NCI-H2196 treated with DMSO at 0.1 percent for 48 hours (cell line): ENCODE results near the gene KCTD20.
A peak's percentile ranks its signal among the peaks of the same experiment; 100 is the strongest.
"Not testable (repeated sequence)": the region's sequence is repeated elsewhere in the genome, so short reads cannot be mapped to it uniquely, and the experiment has no call there.

Experiments used
- DNase-seq: peaks from one replicate; lab custom pipeline; 2025; ENCODE audit not compliant: unreplicated experiment; lab: John Stamatoyannopoulos, UW

Gene KCTD20

DNA sequence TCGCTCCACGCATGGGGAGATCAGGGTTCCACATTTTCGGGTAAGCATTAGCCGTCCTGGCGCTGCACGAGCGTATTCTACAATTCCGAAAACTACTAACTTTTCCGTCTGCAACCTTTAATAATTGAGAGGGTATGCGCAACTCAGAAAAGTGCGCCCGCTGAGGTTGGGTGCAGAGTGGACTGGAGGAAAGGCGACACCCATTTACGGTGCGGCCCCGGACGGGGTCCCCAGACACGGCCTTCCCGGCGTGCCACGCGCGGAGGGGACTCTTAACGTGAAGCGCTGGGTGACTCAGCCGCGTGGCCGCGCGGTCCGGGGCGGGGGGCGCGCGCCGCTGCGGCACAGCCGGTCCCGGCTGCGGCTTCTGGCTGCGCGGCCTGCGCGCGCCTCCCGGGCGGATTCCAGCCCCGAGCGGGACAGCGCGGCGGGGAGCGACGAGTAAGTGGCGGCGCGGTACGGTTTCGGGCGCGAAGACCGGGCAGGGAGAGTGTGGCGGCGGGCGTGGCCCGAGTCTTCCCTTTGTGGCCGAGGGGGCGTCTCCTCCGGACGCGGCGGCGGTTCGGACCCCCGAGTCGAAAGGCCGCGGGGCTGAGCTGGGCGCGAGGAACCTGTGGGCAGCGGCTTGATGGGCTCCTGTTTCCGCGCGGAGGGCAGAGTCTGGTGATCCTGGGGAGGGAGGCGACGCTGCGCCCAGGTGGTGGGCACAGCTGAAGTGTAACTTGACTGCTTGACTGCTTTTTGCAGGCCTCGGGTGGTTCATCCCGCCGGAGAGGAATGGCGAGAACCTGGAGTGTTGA, at the start of gene KCTD20, which contains the start of gene PXT1:
KCTD20 (plus strand) TSS at position 330 of the 800 bp plus-strand sequence. CDS start 27,098 bp downstream, outside the sequence.
PXT1 (minus strand) TSS at position 184 of the 800 bp plus-strand sequence. CDS start 16,772 bp downstream, outside the sequence.
- DNase-seq: peak; percentile 64

DNA sequence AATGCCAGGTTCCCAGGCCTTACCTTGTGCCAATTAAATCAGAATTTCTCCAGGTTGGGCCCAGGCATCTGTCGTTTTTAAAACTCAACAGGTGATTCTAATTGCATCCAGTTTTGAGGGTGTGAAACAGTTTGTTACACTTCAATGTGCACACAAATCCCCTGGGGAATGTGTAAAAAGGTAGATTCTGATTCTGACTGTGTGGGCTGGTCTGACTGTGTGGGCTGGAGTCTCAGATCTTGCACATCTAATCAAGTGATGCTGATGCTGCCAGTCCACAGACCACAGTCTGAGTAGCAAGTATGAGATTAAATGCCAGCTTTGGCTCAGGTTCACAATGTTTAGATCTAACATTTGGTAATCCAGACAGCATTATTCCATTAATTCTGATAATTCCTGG, 42.8 kb upstream of the KCTD20 start:
- no peak for DNase-seq

DNA sequence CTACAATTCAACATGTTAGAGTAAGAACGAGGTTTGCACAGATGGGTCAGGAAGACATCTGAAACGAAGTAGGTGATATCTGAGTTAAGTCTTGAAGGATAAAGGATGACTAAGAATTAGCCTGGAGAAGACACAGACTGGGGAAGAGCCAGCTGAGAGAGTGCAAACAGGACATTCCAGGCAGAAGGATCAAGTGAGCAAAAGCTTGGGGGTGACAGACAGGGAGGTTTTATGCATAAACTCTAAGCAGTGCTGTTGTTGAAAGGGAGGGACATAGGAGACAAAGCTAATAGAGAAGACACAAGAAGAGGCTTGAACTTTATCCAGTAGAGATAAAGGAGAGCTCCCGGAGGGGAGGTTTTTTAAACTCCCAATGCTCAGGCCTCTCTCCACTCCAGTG, 40.3 kb upstream of the KCTD20 start:
- no peak for DNase-seq

DNA sequence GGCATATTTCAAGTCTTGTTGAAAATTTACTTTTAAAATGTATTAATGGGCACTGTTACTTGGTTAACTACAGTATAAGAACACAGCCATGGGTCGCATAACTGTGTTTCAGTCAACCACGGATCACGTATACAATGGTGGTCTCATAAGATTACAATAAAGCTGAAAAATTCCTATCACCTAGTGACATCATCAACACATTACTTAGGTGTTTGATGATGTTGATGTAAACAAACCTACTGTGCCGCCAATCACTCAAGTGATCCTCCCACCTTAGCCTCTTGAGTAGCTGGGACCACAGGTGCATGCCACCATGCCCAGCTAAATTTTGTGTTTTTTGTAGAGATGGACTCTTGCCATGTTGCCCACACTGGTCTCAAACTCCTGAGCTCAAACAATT, 38.6 kb upstream of the KCTD20 start:
- DNase-seq: no peak

- DNase-seq: not testable (repeated sequence)
These were observed 33.1 kb upstream of the KCTD20 start for GRCh38 chr6:36409718-36410117.

DNA sequence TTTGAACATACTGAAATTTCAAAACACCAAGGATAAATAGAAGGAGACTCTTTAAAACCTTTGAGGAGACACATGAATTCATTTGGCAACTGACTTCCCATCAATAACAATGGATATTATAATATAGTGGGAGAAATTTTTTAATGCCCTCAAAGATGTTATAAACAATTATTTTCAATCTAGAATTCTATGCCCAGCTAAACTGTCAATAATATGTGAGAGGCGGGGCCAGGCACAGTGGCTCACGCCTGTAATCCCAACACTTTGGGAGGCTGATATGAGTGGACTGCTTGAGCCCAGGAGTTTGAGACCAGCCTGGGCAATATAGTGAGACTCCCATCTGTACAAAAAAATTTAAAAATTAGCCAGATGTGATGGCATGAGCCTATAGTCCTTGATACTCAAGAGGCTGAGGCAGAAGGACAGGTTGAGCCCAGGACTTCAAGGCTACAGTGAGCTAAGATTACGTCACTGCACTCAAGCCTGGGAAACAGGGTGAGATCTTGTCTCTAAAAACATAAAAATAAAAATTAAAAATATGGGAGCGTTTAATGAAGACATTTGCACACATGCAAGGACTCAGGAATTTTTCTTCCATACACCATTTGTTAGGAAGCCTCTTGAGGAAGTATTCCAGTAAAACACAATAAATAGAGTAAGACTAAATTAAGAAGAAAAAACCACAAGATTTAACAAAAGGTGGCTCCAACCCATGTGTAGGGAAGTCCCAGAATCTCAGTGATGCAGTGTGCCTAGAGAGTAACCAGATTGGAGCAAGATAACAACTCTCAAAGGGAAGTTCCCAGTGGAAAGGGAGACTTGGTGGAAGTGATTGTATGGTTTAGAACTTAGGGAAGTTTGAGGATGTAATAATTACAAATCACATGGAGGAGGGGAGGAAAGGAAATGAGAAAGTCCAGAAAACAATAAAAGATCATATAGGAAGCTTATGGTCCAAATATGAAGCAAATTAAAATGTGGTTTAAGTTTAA, 29.0 kb upstream of the KCTD20 start:
- DNase-seq: no peak

DNA sequence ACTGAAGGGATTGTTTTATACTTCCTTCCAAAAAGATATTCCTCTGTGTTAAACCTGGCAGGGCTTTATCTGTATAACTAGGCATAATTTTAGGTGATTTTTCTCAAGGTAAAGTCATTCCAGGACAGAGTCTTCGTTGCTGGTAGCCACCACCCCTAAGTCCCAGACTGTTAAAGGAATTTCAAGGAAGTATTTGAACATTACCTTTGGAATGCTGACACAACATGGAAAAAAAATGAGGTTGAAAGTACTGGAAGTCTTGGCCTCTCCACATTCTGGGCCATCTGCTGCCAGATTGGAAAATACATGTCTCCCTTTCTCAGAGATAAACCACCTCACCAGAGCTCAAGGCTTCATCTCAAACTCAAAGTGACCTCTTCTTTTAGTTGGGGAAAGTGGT, 28.3 kb upstream of the KCTD20 start:
- no peak for DNase-seq

GRCh38 chr6:36418558-36418957, 24.2 kb upstream of the KCTD20 start:
- no peak for DNase-seq

GRCh38 chr6:36419310-36419709, 23.5 kb upstream of the KCTD20 start:
- DNase-seq: no peak

- DNase-seq: no peak
These were observed 20.1 kb upstream of the KCTD20 start for GRCh38 chr6:36422714-36423100.

- DNase-seq: peak; percentile 97
These were observed 19.5 kb upstream of the KCTD20 start for GRCh38 chr6:36423101-36423824.

GRCh38 chr6:36426622-36427021, 16.2 kb upstream of the KCTD20 start:
- no peak for DNase-seq

DNA sequence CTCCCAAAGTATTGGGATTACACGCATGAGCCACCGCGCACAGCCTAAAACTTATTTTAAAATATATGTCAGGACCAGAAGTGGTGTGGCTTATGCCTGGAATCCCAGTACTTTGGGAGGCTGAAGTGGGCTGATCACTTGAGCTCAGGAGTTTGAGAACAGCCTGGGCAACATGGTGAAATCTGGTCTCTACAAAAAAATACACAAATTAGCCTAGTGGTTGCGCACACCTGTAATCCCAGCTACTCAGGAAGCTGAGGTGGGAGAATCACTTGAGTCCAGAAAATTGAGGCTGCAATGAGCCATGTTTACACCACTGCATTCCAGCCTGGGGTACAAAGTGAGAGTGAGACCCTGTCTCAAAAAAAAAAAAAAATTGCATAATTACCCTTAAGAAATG, 13.9 kb upstream of the KCTD20 start:
- DNase-seq: no peak

- DNase-seq: no peak
These were observed 12.4 kb upstream of the KCTD20 start for GRCh38 chr6:36430351-36430750.

DNA sequence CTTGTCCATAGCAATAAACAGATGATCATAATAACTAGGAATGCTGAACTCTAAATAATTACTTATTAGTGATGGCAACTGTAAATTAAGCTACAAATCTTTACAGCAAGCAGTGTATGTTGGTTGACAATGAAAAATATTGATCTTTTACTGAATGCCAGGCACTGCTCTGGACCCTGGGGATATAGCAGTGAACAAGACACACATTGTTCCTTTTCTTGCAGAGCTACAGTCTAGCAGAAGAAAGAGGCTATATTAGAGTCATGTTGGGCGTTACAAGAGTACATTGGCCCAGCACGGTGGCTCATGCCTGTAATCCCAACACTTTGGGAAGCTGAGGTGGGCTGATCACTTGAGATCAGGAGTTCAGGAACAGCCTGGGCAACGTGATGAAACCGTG, 11.6 kb upstream of the KCTD20 start:
- no peak for DNase-seq

DNA sequence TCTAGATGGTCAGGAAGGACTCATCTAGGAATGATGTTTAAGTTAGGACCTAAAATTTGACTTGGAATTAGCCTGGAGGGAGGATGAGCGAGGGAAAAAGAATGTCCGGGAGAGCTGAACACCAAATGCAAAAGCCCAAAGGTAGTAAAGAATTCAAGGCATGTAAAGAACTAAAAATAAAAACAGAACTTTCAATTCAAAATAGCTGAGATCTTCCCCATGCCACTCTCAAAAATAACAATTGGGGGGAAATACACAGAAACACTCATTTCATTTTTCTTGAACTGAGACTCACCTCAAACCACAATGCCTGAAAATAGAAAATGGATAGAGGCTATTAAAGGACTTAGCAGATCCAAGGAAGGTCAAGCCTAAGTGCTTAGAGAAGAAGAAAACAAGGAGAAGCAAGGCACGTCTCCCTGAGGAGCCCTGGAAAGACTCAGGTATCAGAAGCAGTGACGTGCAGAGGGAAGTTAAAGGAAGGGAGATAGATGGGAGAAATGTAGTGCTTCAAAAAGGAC, 10.6 kb upstream of the KCTD20 start:
- DNase-seq: no peak

DNA sequence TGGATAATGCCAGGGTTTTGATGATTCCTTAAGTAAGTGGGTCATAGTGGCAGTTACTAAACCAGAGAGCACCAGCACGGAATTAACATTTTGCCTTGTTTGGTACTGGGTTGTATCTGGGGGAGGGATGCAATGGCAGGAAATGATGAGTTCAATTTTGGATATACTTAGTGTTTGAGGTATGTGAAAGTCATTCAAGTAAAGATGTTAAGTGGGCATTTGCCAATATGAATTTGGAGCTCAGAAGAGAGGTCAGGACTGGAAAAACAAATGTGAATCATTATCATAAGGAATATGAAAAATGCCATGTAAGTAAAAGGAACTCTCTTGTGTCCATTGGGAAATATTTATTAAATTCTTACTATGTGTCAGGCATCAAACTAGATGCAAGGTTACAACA, 6.3 kb upstream of the KCTD20 start:
- no peak for DNase-seq

DNA sequence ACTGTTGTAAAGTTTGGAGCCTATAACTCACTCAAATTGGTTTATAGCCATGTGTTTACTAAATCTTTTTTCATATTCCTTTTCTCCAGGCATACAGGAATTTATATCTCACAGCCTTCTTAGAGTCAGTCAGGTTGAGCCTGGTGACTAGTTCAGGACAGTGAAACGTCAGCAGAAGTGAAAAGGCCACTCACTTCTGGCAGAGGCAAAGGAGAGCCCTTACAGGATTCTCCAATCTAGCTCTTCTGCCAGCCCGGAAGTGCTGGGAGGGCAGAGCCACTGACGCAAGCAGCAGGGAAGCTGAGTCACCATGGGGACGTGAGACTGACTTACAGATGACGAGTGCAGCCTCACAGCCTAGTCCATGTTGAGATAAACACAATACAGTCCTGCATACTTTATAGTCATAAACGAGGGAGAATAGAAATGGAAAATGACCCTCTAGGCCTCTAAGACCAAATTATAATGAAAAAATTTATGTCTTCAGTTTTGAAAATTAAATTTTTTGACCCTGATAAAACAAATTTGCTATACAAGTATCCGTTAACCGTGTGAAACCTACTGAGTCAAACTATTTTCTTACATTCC, 1.4 kb upstream of the KCTD20 start:
- peak; percentile 90 for DNase-seq

- DNase-seq: no peak
These were observed 613 bp upstream of the KCTD20 start for GRCh38 chr6:36442103-36442670.
